Neural cell (in vitro differentiated cells): ENCODE results near the gene EDA. TPM values are rescaled to one million over a fixed set of nuclear protein-coding genes. Genes with fewer than 3 reads are reported as not detected.

Experiments used
- H2AFZ ChIP-seq: fragments of 200-600, 300-800 bp; sonication (generic), shearing (Covaris generic); 2 replicates; pipeline ENCODE4 v1.6.0; 2014; ENCODE audit warnings: low read depth, mild to moderate bottlenecking, antibody characterized with exemption, low read length, moderate library complexity
- H3F3A ChIP-seq: fragments of 200-600 bp; shearing (Covaris generic); 2 replicates; pipeline ENCODE4 v1.6.1; 2016; ENCODE audit warnings: mild to moderate bottlenecking, moderate library complexity, mixed read lengths, antibody characterized with exemption, low read length; ENCODE audit not compliant: insufficient read depth, poor library complexity, severe bottlenecking
- H3K27ac ChIP-seq: fragments of 200-600, 300-800 bp; sonication (generic), shearing (Covaris generic); 2 replicates; pipeline ENCODE4 v1.5.1; 2014; ENCODE audit warnings: mild to moderate bottlenecking, low read length, moderate library complexity
- H3K27me3 ChIP-seq: fragments of 300-800, 200-600 bp; sonication (generic), shearing (Covaris generic); 2 replicates; pipeline ENCODE4 v1.6.0; 2014; ENCODE audit warnings: mild to moderate bottlenecking, low read depth, low read length, moderate library complexity; ENCODE audit not compliant: insufficient read depth
- H3K36me3 ChIP-seq: fragments of 300-800, 200-600 bp; sonication (generic), shearing (Covaris generic); 2 replicates; pipeline ENCODE4 v1.5.1; 2014; ENCODE audit warnings: mild to moderate bottlenecking, antibody characterized with exemption, low read length, moderate library complexity; ENCODE audit not compliant: insufficient read depth
- H3K4me2 ChIP-seq: fragments of 300-800, 200-600 bp; sonication (generic), shearing (Covaris generic); 2 replicates; pipeline ENCODE4 v1.6.0; 2014; ENCODE audit warnings: mild to moderate bottlenecking, low read length
- H3K4me3 ChIP-seq: fragments of 300-800, 200-600 bp; sonication (generic), shearing (Covaris generic); 2 replicates; pipeline ENCODE4 v1.5.1; 2014; ENCODE audit warnings: mild to moderate bottlenecking, low read length, moderate library complexity
- H3K79me2 ChIP-seq: fragments of 200-600 bp; shearing (Covaris generic); replicated peaks from 2 replicates; pipeline ENCODE4 v1.6.0; 2014; ENCODE audit warnings: mild to moderate bottlenecking, low read length, moderate library complexity; ENCODE audit not compliant: insufficient read depth
- H3K9ac ChIP-seq: fragments of 300-800, 200-600 bp; sonication (generic), shearing (Covaris generic); 2 replicates; pipeline ENCODE4 v1.6.1; 2016; ENCODE audit warnings: mild to moderate bottlenecking, low read length, mixed read lengths
- H3K9me2 ChIP-seq: fragments of 200-600 bp; shearing (Covaris generic); 2 replicates; pipeline ENCODE4 v1.6.1; 2016; ENCODE audit warnings: mild to moderate bottlenecking, low read length, mixed read lengths; ENCODE audit not compliant: insufficient read depth
- H3K9me3 ChIP-seq: fragments of 200-600, 300-800 bp; sonication (generic), shearing (Covaris generic); 2 replicates; pipeline ENCODE4 v1.6.1; 2016; ENCODE audit warnings: mild to moderate bottlenecking, mixed run types, low read length, moderate library complexity, mixed read lengths
- H4K20me1 ChIP-seq: fragments of 200-600 bp; shearing (Covaris generic); 2 replicates; pipeline ENCODE4 v1.6.1; 2016; ENCODE audit warnings: mild to moderate bottlenecking, mixed run types; ENCODE audit not compliant: insufficient read depth
- CTCF ChIP-seq: fragments of 450-650 bp; IDR thresholded peaks from 2 replicates; pipeline ENCODE4 v1.5.1; 2014; ENCODE audit warnings: antibody characterized with exemption, mild to moderate bottlenecking, moderate library complexity; ENCODE audit not compliant: poor library complexity, severe bottlenecking
- EP300 ChIP-seq: fragments of 450-650 bp; conservative IDR thresholded peaks from 2 replicates; pipeline ENCODE4 v1.6.1; 2014; ENCODE audit warnings: antibody characterized with exemption, mild to moderate bottlenecking, moderate library complexity; ENCODE audit not compliant: poor library complexity, severe bottlenecking
- EZH2 ChIP-seq: fragments of 200-600, 300-800 bp; shearing (Covaris generic), sonication (generic); IDR thresholded peaks from 2 replicates; pipeline ENCODE4 v1.6.1; 2014; ENCODE audit warnings: antibody characterized with exemption, low read length, borderline replicate concordance, mild to moderate bottlenecking; ENCODE audit not compliant: insufficient read depth, poor library complexity, severe bottlenecking
- MXI1 ChIP-seq: fragments of 450-650 bp; conservative IDR thresholded peaks from 2 replicates; pipeline ENCODE4 v1.6.1; 2014; ENCODE audit warnings: antibody characterized with exemption, mild to moderate bottlenecking; ENCODE audit not compliant: poor library complexity, severe bottlenecking
- POLR2AphosphoS5 ChIP-seq: IDR thresholded peaks from 2 replicates; pipeline ENCODE4 v1.6.1; 2012
- RAD21 ChIP-seq: fragments of 450-650 bp; conservative IDR thresholded peaks from 2 replicates; pipeline ENCODE4 v1.6.1; 2014; ENCODE audit warnings: antibody characterized with exemption, mild to moderate bottlenecking, moderate library complexity
- REST ChIP-seq: IDR thresholded peaks from 2 replicates; pipeline ENCODE4 v1.6.1; 2012; ENCODE audit warnings: borderline replicate concordance
- SMC3 ChIP-seq: fragments of 450-650 bp; conservative IDR thresholded peaks from 2 replicates; pipeline ENCODE4 v1.6.1; 2014; ENCODE audit warnings: antibody characterized with exemption, mild to moderate bottlenecking, moderate library complexity; ENCODE audit not compliant: poor library complexity
- TAF1 ChIP-seq: IDR thresholded peaks from 2 replicates; pipeline ENCODE4 v1.6.1; 2012; ENCODE audit warnings: low read depth
- polyA plus RNA-seq: library from polyadenylated mRNA; depleted of rRNA; stranded (reverse); fragments of >200 nt; gene quantifications from 2 replicates; pipeline ENCODE4 v1.2.3, GENCODE V29; 2014

Gene EDA
- polyA plus RNA-seq, 1 donor from 2014 or later: 1.1 TPM

- H3K79me2 ChIP-seq: no peaks in the 10 kb centered on the region
- no peak for TF ChIP-seq RAD21
- TF ChIP-seq TAF1: no peak
- no peak for TF ChIP-seq MXI1
- no peak for TF ChIP-seq CTCF
- no peak for TF ChIP-seq EP300
- TF ChIP-seq POLR2AphosphoS5: no peak
- TF ChIP-seq EZH2: no peak
- TF ChIP-seq REST: no peak
- TF ChIP-seq SMC3: no peak
- no peak overlapping the region for H3K4me2 ChIP-seq
- no peaks in the 10 kb centered on the region for H3K27me3 ChIP-seq
- no peak overlapping the region for H3K27ac ChIP-seq
- H3K9me2 ChIP-seq: no peaks in the 10 kb centered on the region
- H3K9me3 ChIP-seq: no peaks in the 10 kb centered on the region
- H3K36me3 ChIP-seq: no peaks in the 10 kb centered on the region
- no peaks in the 10 kb centered on the region for H4K20me1 ChIP-seq
- H2AFZ ChIP-seq: no peak overlapping the region
- no peaks in the 10 kb centered on the region for H3F3A ChIP-seq
- no peak overlapping the region for H3K4me3 ChIP-seq
- no peak overlapping the region for H3K9ac ChIP-seq
Observed at GRCh38 chrX:69762340-69762739, 146.4 kb downstream of the EDA start.

- H4K20me1 ChIP-seq: no peaks in the 10 kb centered on the region
- TF ChIP-seq MXI1 (no peak), POLR2AphosphoS5 (no peak), CTCF (no peak), EZH2 (no peak), SMC3 (no peak), TAF1 (no peak), REST (no peak), RAD21 (no peak), EP300 (no peak)
- no peaks in the 10 kb centered on the region for H3K36me3 ChIP-seq
- no peak overlapping the region for H3K4me2 ChIP-seq
- H3K9me3 ChIP-seq: no peaks in the 10 kb centered on the region
- no peaks in the 10 kb centered on the region for H3K9me2 ChIP-seq
- H2AFZ ChIP-seq: no peak overlapping the region
- H3K27me3 ChIP-seq: no peaks in the 10 kb centered on the region
- no peak overlapping the region for H3K9ac ChIP-seq
- no peaks in the 10 kb centered on the region for H3K79me2 ChIP-seq
- no peaks in the 10 kb centered on the region for H3F3A ChIP-seq
- no peak overlapping the region for H3K4me3 ChIP-seq
- no peak overlapping the region for H3K27ac ChIP-seq
Observed at GRCh38 chrX:69793260-69793935, 177.5 kb downstream of the EDA start.
